Kidney tubule cell (primary cell): Measurements from ENCODE around the gene SRPX.
A peak's percentile ranks its signal among the peaks of the same experiment; 100 is the strongest.

ENCODE experiments used
- DNase-seq: peaks from one replicate; pipeline ENCODE4 v3.0.0-alpha.2; 2018; ENCODE audit warnings: low spot score

SRPX gene, protein sequence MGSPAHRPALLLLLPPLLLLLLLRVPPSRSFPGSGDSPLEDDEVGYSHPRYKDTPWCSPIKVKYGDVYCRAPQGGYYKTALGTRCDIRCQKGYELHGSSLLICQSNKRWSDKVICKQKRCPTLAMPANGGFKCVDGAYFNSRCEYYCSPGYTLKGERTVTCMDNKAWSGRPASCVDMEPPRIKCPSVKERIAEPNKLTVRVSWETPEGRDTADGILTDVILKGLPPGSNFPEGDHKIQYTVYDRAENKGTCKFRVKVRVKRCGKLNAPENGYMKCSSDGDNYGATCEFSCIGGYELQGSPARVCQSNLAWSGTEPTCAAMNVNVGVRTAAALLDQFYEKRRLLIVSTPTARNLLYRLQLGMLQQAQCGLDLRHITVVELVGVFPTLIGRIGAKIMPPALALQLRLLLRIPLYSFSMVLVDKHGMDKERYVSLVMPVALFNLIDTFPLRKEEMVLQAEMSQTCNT

DNA sequence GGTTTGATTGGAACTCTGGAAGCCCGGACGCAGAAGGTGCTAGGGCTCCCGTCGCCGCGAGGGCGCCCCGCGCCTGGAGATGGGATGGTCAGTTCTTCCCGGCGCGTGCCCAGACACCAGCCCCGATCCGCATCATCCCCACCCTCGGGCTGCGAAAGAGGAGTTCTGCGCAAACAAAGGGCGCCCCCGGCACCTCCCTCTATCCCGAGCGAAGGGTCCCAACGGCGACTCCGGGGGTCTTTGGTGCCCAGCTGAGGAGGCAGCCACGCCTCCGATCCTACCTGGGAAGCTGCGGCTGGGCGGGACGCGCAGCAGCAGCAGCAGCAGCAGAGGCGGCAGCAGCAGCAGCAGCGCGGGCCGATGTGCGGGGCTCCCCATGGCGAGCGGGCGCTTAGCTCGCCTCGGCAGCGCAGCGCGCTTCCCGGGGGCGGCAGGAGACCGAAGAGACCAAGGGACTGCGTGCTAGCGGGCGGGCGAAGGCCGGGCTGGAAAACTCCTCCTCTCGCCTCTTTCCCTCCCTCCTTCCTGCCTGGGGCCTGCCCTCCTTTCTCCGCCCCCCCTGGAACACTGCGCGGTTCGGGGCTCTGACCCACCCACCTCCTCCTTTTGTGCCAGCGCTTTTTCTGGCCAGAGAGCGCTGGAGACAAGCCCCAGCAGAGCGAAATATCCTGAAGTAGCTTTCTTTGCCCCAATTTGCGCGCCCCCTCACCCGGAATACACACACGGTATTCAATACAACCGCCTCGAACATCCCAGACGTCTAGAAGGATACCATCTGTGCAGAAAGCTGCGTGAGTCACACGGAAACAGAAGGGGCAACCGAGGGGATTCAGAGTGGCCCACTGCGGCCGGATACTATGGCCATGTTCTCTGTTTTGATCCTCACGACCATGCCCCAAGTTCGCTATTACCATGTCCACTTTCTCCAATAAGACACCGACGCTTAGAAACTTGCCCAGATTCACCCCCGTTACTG is at the start of gene SRPX:
Gene SRPX (minus strand): TSS at position 457 of the 976 bp plus-strand sequence. CDS start 79 bp downstream, at position 378.
- peak; percentile 5 for DNase-seq

DNA sequence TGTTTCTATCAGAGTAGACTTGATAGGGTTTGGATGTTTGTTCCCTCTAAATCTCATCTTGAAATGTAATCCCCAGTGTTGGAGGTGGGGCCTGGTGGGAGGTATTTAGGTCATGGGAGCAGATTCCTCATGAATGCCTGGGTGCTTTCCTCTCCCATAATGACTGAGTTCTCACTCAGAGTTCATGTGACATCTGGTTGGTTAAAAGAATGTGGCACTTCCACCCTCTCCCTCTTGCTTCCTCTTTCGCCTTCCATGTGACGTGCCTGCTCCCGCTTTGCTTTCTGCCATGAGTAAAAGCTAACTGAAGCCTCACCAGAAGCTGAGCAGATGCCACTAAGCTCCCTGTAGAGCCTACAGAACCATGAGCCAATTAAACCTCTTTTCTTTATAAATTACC is 47.3 kb upstream of the SRPX start:
- DNase-seq: peak; percentile 18

DNA sequence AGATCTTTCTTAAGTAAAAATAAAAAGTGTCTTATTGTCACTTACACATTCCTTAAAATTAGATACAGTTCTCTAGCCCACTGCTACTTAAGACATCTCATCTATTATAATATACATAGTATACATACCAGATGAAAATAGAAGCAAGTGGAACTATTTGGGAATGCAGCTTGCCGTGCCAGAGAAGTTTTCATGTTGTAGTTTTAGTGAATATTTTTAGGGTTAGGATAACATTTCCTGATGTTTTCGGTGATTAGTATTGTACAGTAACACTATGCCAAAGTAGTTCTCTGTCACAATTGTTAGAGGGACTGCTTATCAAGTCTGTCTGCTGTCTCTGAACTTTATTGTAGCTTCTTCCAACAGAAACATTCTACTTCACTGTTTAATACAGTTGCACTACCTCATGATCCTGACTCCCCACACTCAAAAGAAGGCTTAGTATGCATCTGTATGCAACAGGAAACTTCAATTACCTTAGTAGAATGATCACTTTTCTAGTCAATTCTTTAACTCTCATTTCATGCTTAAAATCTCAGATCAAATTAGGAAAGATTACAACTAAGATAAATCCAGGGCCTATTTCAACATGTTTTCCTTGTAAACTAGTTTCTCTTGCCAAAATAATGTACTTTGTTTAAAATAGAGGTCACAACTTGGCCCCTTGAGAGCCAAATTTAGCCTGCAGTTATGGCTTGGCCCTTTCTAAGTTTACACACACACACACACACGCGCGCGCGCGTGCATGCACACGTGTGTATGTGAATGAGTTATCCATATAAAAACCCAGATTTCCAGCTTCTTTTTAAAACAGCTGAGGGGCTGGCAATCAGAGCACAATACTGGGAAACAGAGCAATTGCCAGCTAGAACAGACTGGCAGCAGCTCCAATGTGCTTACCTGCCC is 42.3 kb upstream of the SRPX start:
- DNase-seq: no peak

DNA sequence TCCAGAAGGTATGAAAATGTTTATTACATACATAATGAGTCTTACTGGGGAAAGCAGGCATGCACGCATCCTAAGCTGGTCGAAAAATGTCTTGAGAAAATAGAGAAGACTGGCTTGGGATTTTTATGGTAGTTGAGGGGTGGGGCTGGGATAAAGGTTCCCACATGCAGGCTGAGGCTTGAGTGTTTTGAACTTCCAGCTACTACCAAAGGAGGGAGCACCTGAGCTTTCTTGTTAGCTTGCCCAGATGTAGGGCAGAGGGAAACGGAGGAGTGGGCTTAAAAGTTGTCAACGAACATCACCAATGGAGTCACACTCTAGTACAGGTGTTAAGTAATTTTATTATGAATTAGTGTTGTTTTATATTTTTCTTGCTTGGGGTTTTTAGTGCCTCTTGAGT is 39.6 kb upstream of the SRPX start:
- peak; percentile 26 for DNase-seq

DNA sequence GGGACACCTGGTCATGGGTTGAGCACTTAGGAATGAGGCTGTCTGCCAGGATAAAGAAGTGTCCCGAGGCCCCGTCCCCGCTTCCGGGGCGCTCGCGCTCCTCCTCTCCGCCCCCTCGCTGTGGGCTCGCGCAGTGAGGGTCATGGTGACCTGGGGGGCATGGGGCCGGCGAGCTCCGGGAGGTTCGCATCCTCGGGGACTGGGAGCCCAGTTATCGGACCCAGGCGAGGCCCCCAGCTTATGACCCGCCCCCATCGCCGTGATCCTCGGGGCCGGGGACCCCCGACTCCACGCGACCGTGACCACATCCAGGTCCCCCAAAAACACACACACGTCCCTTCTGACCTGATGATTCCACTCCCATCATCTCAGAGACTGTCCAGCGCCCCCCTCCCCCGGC is 35.3 kb upstream of the SRPX start:
- no peak for DNase-seq

DNA sequence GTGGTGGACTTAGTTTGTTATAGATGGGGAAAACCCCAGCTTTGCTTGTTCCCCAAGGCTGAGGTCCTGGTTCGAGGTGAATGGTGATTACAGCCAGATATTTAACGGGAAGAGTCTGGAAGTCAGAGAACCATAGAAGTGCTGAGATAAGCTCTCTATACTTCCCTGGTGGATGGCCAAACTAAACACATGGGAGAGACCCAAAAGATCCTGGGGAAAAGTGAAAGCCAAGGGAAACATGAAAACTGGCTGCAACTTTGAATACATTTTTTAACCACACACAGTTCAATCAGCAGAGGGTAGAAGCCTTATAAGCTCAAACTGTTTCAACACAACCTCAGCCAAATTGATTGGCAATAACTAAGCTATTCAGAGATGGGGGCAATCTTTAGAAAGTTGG is 29.3 kb upstream of the SRPX start:
- no peak for DNase-seq

DNA sequence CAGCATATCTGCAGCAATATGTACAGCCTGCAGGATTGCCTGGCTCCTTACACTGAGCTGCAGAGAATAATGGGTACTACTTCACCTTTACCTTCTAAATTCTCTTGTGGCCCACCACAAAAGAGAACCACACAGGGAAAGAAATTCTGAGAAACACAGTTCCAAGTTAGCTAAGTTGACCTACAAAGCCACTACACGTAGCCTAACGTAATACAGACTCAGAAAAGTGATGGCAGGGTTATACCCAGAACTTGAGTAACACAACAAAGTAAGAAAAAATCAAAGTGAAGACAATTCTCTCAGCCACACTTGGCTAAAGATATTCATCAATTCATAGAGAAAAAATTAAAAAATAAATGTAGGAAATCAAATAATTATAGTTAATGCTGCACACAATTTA is 26.4 kb upstream of the SRPX start:
- no peak for DNase-seq

DNA sequence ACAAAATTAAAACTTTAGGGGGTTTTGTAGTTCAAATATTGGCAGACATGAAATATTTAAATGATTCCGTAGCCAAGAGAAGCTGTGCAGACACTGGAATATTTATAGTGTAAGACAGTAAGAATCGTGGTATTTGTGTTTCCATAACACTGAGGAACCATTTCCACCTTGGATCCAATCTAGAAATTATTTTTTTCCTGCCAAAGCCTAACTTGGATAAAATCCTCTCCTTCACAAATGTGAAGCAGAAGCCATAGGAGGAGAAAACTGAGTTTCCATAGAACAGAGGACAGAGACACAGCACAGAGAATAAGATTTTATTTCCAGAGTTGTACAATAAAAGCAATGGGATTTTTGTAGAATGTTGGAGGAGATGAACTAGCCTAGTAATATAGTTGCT is 19.9 kb upstream of the SRPX start:
- DNase-seq: no peak

DNA sequence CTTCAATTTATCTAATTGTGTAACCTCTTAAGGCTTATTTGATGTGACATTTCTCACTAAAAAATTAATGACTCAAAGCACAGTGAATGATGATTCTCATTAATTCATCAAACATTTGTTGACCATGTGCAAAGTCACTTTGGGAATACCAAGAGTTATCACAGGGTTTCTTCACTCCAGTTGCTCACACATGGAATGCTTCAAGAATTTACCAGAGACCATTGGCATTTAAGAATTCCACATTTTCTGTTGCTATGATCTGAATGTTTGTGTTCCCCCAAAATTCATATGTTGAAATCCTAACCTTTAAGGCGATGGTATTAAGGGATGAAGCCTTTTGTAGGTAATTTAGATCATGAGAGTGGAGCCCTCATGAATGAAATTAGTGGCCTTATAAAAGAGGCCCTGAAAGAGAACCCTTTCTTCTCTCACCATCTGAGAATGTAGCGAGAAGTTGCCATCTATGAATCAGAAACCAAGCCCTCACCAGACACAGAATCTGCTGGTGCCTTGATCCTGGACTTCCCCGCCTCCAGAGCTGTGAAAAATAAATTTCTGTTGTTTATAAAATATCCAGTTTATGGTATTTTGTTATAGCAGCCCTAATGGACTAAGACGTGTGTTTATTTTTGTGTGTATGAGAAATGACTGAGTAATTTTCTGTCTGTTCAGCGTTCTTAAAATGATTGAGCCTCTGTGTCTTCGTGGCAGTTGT is 16.4 kb upstream of the SRPX start:
- no peak for DNase-seq

DNA sequence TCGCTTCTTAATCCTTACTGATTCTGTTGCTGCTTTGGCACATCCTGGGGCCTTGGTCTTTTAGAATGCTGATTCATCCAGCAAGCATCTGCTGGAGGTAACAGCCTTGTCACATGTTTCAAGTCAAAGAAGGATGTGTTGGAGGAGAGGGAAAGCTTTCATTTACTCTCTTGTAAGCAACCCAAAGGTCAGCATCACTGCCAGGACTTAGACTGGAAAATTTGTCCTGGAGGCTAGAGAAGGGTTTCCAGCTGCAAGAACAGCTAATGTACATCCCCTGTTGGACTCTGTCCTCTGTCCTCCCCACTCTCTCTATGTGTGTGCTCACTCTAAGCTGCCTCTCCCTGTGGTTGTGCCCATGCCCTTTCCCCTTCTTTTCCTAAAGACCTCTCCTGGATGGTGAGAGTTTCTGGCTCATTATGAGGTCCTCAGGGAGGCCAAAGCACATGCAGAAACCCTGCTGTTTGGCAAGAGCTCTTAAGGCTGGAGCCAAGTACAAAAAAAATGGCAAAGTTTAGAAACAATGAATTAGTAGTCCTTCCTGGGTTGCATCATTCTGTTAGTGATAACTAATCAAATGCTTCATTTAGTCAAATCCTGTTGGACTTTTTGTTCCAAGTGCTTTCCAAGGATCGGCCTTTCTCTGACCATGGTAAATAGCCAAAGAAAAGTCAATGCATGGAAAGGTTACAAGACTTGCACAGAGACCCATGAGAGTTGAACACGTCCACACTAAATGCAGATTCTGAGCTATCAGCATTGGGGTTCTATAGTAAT is 13.4 kb upstream of the SRPX start:
- peak; percentile 71 for DNase-seq

DNA sequence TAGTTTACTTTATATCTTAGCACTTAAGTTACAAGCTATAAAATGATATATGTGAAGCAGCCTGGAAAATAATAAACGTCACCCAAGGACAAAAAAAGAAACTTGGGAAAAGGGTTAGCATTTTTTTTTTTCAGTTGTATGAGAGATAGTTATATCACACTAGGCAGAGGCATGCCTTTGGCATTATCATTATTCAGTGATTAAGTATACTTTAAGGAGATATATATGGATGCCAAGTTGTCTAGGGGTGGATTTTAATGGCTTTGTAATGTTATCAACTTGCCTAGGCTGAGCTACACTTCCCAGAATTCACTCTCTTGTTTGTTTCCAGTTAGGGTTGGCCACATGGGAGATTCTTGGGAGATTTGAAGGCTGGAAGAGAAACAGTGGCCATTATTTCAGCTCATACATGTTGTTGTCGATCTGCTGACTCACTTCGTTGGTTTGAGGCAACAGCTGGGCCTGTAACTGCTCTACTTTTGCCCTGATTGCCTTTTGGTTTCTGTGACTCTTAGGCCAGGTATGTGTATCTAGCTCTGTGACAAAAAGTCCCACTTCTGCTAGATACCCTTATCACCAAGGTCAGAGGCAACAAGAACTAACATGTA is 11.5 kb upstream of the SRPX start:
- peak; percentile 43 for DNase-seq

DNA sequence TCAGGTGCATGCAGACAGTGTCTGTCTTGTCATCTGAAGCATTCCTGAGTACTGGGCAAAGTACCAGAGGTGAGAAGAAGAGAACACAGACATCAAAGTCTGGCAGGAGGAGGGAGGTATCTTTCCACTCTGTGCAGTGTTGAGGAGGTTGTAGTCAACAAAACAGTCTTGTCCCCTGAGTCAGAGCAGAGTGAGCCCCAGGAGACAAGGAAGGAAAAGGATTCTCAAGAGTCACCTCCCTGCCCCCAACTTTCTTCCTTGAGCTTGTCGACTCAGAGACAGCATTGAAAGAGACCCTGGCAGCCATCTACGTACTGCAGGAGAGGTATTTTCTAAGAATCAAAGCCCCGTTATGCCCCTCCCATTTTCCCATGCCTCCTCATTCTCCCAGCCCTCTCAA is 4.4 kb upstream of the SRPX start:
- DNase-seq: peak; percentile 63

DNA sequence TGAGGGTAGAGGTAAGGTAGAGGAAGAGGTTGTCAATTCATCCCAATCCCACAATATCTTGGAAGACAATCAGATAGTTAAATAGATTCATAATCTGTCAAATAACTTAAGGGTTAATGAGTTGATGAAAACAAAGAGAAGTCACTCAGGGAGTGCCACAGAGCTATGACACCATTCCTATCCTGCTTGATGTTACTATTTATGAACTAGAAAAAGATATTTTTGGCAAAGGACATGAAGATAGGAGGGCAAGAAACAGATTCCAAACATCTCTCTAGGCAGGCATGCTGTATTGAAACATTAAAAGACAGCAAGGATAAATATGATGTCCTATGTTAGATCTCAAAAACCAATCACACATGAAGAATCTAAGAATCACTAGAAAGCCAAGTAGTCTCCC is 3.5 kb upstream of the SRPX start:
- DNase-seq: no peak

DNA sequence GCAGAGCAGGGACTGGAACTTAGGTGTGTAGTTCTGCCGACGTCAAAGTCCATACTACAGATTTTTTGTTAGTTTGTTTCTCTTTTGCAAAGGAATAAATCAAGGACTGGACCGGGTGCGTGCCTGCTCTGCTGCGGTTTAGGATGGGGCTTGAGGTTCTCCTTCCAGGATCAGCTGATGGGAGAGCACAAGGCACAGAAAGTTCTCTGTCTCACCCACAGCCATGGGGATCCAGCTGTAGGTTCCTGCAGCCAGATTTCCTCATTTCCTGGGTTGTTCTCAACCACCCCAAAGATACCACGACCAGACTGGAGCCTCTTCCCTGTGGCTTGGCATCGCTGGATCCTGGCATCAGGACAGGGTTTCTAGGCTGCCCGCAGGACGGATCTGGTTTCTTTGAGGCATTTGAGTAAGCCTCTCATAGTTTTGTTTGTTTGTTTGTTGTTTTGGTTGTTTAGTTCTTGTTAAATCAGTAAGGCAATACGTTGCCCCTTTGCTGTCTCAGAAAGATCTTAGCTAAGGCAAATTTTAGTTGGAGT is 789 bp upstream of the SRPX start:
- DNase-seq: no peak

DNA sequence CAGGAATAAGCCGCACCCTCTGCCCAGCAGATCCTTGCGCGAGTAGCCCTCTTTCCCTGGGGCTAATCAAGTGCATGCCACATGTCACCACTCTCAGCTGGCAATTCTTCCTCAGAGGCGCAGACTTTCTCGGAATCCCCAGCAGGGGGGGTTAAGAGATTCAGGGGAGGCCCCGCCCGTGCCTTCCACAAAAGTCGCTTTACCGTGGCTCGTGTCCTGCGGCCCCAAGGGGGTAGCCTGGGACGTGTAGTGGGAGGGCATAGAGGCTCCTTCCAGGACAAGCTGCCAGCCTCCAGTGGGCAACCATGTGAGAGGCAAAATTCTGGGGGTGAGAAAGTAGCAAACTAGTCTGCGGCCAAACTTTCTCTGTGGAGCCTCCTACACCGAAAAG is 652 bp downstream of the SRPX start:
- DNase-seq: peak; percentile 56

DNA sequence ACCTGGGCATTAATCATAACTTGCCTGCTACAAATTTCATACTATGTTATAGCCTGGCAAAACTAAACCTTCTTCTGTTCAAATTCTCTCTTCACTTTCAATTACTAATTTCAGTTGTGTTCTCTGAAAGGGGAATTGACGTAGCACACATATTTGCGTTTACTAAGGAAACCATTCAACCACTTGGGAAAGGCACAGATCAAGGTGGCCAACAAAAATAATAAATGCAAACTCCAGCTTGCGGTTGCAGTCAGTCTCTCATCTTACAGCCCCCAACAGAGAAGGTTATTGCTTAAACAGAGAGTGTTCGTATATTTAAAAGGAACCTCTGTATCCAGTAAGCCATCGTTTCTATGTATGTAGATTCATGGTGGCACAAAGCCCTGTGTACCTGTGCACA is 4.0 kb downstream of the SRPX start:
- DNase-seq: no peak

DNA sequence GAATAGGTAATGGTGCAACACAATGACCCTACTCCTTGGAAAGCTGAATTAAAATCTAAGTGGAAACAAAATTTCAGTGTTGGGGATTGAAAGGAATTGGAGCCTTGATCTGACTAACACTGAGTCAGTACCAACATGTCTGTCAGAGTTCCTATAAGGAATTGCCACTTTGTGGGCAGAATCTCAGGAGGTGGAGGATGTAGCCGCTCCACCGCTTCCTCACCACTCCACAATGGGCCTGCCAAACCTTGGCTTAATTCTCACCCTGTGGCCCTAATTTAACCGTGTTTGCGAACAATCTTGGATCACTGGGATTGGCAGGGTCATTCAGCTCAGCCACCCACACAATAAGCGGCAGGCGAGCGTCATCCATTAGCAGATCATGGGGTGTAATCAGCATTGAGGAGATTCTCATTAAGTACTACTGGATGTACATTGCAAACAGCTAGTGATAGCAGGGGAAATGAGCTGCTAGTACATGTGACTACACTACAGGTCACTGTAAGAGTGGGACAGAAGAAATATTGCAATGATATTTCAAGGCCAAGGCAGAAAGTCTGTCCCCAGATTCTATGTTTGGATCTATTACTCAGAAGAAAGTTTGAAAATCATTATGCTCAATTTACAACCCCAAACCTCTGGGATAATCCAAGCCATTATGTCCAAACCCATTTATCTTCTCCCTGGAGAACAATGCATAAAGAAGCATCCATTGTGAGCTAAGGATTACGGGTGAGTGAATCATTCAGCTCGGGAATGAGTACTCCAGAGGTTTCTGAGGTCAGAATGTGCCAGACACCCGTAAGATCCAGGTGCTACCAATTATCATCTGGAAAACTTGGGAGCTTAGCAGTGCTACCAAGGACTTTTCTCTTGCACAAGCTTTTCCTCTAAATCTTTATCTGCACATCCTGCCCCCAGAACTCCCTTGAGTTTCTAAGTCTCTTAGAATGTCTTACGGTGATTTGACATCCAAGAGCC is 5.8 kb downstream of the SRPX start:
- DNase-seq: peak; percentile 35

DNA sequence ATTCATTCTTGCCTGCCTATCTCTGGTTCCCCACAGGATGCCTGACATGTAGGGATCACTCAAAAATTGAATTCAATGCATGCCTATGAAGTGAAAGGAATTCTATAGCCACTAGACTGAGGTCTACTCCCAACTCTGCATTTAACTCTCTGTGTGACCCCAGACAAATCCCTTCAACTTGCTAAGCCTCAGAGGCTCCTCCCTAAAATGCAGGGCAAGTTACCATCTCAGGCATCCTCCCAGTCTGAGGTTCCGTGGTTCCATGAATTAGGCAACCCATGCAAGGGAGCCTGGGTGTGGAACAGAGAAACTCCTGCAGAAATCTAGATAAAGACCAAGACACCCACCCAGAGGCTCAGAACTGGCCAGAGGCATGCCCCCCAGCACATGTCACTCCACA is 6.6 kb downstream of the SRPX start:
- no peak for DNase-seq
